ENCODE data around the gene TSGA10IP. TPM values are rescaled to one million over a fixed set of nuclear protein-coding genes. Genes with fewer than 3 reads are reported as not detected.

TSGA10IP gene
- total RNA-seq, 1 donor from 2014 or later = not detected

GRCh38 chr11:65983589-65983987 is 38.3 kb downstream of the TSGA10IP start:
- DNase-seq (ENCODE audit: missing footprints) = no peak
- intact Hi-C loops (cut with DNase I) = no loop called here
- ATAC-seq = no peak

GRCh38 chr11:65987336-65987735 is 42.1 kb downstream of the TSGA10IP start:
- intact Hi-C loops (cut with DNase I) = no loop called here
- no peak for DNase-seq (ENCODE audit: missing footprints)
- no peak for ATAC-seq

DNA sequence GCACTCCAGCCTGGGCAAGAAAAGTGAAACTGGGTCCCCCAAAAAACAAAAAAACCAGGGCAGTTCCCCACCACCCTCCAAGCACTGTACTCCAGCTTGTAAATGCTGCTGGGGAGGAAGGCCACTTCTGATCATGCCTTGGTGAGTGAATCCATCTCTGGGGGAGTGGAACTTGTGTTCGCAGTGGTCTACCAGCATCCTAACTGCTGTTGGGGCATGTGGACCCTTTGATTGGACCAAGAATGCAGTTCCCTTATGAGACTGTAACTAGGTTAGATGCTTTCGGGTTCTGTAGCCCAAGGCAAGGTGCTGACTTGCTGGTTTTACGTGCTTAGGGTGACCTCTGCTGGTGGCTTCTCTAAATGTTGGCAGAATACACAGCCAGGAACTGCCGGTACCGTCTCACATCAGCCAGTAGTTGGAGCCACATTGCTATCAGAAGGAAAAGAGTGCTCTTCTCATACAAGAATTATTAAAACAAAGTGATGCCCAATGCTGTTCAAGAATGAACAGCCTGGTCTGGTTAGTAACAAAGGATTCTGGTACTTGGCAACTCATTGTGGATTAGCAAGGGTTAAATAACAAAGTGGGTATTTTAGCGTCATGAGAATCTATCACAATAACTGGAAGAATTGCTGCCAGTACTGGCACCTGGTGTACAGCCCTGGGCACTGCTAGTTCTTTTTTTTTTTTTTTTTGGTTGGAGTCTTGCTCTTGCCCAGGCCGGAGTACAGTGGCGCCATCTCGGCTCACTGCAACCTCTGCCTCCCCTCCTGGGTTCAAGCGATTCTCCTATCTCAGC is 43.7 kb downstream of the TSGA10IP start:
- intact Hi-C loops (cut with DNase I) = loop anchor here (1.0 to 2.0 kb wide), 4 partner anchors 105 to 276 kb away; partner anchors contain the start of genes AP5B1 and KAT5
- ATAC-seq (peak; percentile 99), DNase-seq (ENCODE audit: missing footprints) (peak; percentile 81)

GRCh38 chr11:65992056-65992455 is 46.8 kb downstream of the TSGA10IP start:
- ATAC-seq (no peak), DNase-seq (ENCODE audit: missing footprints) (no peak)
- intact Hi-C loops (cut with DNase I) = no loop called here

DNA sequence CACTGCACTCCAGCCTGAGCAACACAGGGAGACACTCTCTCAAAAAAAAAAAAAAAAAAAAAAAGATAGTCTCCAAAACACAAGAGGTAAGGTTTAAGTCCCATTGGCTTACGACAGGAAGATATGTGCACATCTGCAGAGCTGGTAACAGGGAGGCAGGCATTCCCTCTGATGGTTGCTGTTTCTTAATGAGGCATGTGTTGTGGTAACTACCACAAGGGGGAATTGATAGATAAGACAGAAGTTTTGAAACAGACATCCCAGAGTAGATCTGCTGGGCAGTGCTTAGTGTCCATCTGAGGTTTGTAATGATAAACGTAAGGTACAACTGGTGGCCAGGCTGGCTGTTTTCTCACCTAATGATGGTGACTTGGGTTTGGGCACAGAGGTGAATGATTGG is 52.0 kb downstream of the TSGA10IP start:
- intact Hi-C loops (cut with DNase I) = no loop called here
- ATAC-seq = no peak
- DNase-seq (ENCODE audit: missing footprints) = no peak

- intact Hi-C loops (cut with DNase I) = loop anchor here (1.0 kb wide), 1 partner anchor 41 kb away; the partner anchor contains the start of gene SART1
Observed at GRCh38 chr11:66001942-66002647, 56.8 kb downstream of the TSGA10IP start, which contains the start of the genes BANF1 and EIF1AD. BANF1 (plus strand) TSS chr11:66002503; CDS start chr11:66003251, 748 bp downstream. EIF1AD (minus strand) TSS chr11:66002157; CDS start chr11:66000389, 1,768 bp downstream.

DNA sequence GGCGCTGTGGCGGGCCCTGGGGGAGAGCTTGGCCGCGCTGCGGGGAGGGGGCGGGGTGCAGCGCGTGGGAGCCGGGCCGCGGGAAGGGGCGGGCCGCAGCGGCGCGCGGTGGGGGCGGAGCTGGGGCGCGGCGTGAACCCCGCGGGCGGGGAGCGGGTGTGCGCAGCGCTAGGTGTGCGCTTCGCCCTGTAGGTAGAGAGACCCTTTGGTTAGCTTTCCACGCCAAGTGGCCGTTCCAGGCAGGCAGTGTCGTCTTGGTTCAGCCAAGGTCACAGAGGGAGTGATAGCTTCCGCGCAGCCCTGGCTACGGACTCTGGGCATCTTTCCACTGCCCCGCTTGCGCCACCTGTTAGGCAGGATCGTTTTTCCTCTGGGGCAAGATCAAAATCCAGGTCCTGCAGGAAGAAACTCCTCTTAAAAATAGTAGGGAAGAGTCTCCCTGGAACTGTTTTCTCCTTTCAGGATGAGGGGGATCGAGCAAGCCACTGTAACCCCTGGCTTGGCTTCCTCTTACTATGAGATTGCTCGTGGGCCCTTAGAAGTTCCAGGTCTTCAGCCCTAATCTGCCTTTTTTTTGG is 57.5 kb downstream of the TSGA10IP start:
- ATAC-seq (peak; percentile 84), DNase-seq (ENCODE audit: missing footprints) (no peak)

More at GRCh38 chr11:66001942-66002647, 56.8 kb downstream of the TSGA10IP start, which contains the start of the genes BANF1 and EIF1AD:
- ATAC-seq (peak; percentile 93), DNase-seq (ENCODE audit: missing footprints) (peak; percentile 93)

GRCh38 chr11:66003291-66003690 is 58.0 kb downstream of the TSGA10IP start:
- ATAC-seq = no peak
- intact Hi-C loops (cut with DNase I) = no loop called here
- DNase-seq (ENCODE audit: missing footprints) = no peak

More for the DNA sequence above, 57.5 kb downstream of the TSGA10IP start:
- intact Hi-C loops (cut with DNase I) = loop anchor here (1.0 kb wide), 1 partner anchor 41 kb away; the partner anchor contains the start of gene SART1

GRCh38 chr11:66004186-66004585 is 58.9 kb downstream of the TSGA10IP start:
- intact Hi-C loops (cut with DNase I) = no loop called here
- DNase-seq (ENCODE audit: missing footprints) (no peak), ATAC-seq (no peak)

- no peak for ATAC-seq
- intact Hi-C loops (cut with DNase I) = no loop called here
- peak; percentile 55 for DNase-seq (ENCODE audit: missing footprints)
Observed at GRCh38 chr11:66006134-66006890, 61.0 kb downstream of the TSGA10IP start.

- no peak for ATAC-seq
- intact Hi-C loops (cut with DNase I) = no loop called here
Observed at GRCh38 chr11:66006891-66007176, 61.6 kb downstream of the TSGA10IP start.

DNA sequence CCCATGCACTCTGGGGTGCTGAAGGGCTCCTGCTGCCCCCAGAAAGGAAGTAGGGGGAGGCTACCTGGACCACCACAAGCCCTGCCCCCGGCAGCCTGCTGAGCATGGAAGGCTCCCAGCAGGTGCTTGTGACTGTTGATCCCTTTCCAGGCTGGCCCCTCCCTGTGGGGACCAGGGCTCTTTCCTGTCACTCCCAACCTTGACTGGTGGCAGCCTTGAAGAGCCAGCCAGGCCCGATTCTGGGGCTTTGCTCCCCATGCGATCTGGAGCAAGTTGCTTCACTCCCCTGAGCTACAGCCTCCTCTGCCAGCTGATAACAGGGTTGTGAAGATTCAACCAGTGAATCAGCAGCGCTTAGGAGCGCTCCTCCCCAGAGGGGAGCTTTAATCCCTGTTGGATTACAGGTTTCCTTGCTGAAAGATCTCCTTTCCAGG is 61.9 kb downstream of the TSGA10IP start:
- ATAC-seq (no peak), DNase-seq (ENCODE audit: missing footprints) (no peak)
- intact Hi-C loops (cut with DNase I) = no loop called here

More at GRCh38 chr11:66006891-66007176, 61.6 kb downstream of the TSGA10IP start:
- DNase-seq (ENCODE audit: missing footprints) = no peak

DNA sequence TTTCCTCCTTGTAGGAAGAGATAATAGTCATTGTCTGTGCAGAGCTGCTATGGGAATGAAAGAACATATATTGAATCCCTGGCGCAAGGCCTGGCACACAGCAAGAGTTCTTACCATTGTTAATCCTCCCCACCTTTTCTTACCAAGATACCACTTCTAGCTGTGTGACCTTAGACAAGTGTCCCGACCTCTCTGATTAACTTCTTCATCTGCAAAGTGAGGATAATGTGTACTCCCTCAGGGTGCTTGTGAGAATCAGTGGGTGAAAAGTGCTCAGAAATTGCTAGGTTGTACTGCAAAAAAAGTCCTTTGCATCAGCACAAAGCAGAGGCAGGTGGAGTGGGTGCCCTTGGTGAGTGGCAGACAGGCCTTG is 62.8 kb downstream of the TSGA10IP start:
- intact Hi-C loops (cut with DNase I) = no loop called here
- no peak for ATAC-seq
- DNase-seq (ENCODE audit: missing footprints) = no peak

DNA sequence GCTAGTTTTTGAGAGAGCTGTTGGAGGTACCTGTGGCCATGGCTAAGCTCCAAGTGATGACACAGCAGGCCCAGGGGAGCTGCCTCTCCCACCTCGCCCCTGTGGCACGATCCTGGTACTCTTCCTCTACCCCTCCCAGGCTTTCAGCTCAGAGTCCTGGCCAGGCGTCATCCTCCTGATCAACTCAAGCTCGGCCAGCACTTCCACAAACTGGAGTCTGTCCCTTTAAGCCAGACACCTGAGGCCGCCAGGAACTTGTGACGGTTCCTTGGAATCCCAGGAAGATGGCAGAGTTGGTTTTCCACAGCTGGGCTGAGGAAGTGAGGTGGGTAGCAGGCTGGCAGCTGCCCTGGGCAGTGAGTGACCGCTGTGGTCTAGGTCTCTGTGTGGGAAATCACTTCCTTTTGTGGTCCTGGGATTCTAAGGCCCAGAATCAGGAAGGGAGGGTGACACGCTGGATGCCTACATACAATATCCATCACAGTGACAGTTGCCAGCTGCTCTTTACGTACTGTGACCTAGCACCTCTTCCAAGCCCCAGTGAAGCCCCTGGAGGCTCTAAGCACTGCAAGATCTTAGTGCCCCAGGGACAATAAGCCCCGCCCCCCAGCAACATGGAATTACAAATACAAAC is 63.3 kb downstream of the TSGA10IP start:
- ATAC-seq = no peak
- no peak for DNase-seq (ENCODE audit: missing footprints)
- intact Hi-C loops (cut with DNase I) = no loop called here
